Naive thymus-derived CD4-positive, alpha-beta T cell (primary cell): ENCODE data around the gene SHMT1. TPM values are rescaled to one million over a fixed set of nuclear protein-coding genes. Genes with fewer than 3 reads are reported as not detected.
"Not testable (repeated sequence)": the region's sequence is repeated elsewhere in the genome, so short reads cannot be mapped to it uniquely, and the experiment has no call there.

ENCODE experiments used
- ATAC-seq: fragments of 150-1000 bp; cut with Tn5 transposase; 2 replicates; pipeline ENCODE4 v1.10.0; 2021; ENCODE audit warnings: mild to moderate bottlenecking, moderate library complexity
- CTCF ChIA-PET: fragments of 350-600 bp; sonication (Branson Sonifier 250); formaldehyde crosslinking; loops from one replicate; lab custom pipeline; 2021; ENCODE audit warnings: antibody characterized with exemption; lab: Charles Lee
- POLR2A ChIA-PET: fragments of 350-600 bp; sonication (Branson Sonifier 250); formaldehyde crosslinking; loops from one replicate; lab custom pipeline; 2021; ENCODE audit warnings: antibody characterized with exemption, inconsistent platforms; lab: Charles Lee
- DNase-seq, 9 donors: peaks; one replicate each; pipeline versions ENCODE4 v3.0.0 to v3.0.0-alpha.2; 2020 to 2022; ENCODE audit warnings: mixed read lengths in 1 of 9
- H3K27ac ChIP-seq: one replicate; pipeline ENCODE4 v1.7.0; 2013; ENCODE audit warnings: mild to moderate bottlenecking, low read depth, low read length, moderate library complexity
- H3K27me3 ChIP-seq, 2 donors: one replicate each; pipeline ENCODE4 v1.7.0; 2013; ENCODE audit warnings: low read length in 2 of 2, mild to moderate bottlenecking in 2 of 2, moderate library complexity in 2 of 2; ENCODE audit not compliant: control insufficient read depth in 2 of 2, insufficient read depth in 2 of 2
- H3K36me3 ChIP-seq, 3 experiments: 1 replicate in 2 of 3; 2 replicates in 1 of 3; pipeline ENCODE4 v1.7.0; 2013; ENCODE audit warnings: low read length in 3 of 3, mild to moderate bottlenecking in 3 of 3, moderate library complexity in 1 of 3; ENCODE audit not compliant: insufficient read depth in 3 of 3, control insufficient read depth in 2 of 3
- H3K4me1 ChIP-seq, 2 donors: one replicate each; pipeline ENCODE4 v1.7.0; 2013; ENCODE audit warnings: low read length in 2 of 2, mild to moderate bottlenecking in 2 of 2, moderate library complexity in 1 of 2; ENCODE audit not compliant: control insufficient read depth in 2 of 2, insufficient read depth in 2 of 2
- H3K4me3 ChIP-seq: 2 replicates; pipeline ENCODE4 v1.7.0; 2013; ENCODE audit warnings: mild to moderate bottlenecking, low read length
- H3K9me3 ChIP-seq, 3 experiments: 1 replicate in 2 of 3; 2 replicates in 1 of 3; pipeline ENCODE4 v1.7.0; 2013; ENCODE audit warnings: low read length in 3 of 3; ENCODE audit not compliant: control insufficient read depth in 2 of 3
- H3K27ac Mint-ChIP-seq, 9 donors: one replicate each; pipeline ENCODE4 v1.8.0; 2020 to 2022; ENCODE audit warnings: mixed read lengths in 9 of 9, mild to moderate bottlenecking in 8 of 9, moderate library complexity in 5 of 9, inconsistent platforms in 2 of 9
- H3K27me3 Mint-ChIP-seq, 5 donors: one replicate each; pipeline ENCODE4 v1.8.0; 2021 to 2022; ENCODE audit warnings: mixed read lengths in 5 of 5, mild to moderate bottlenecking in 1 of 5
- H3K36me3 Mint-ChIP-seq, 5 donors: one replicate each; pipeline ENCODE4 v1.8.0; 2020 to 2022; ENCODE audit warnings: mixed read lengths in 5 of 5, mild to moderate bottlenecking in 3 of 5, inconsistent platforms in 1 of 5
- H3K4me1 Mint-ChIP-seq, 7 donors: one replicate each; pipeline ENCODE4 v1.8.0; 2020 to 2022; ENCODE audit warnings: mixed read lengths in 7 of 7, mild to moderate bottlenecking in 3 of 7, inconsistent platforms in 1 of 7
- H3K4me3 Mint-ChIP-seq, 10 donors: one replicate each; pipeline ENCODE4 v1.8.0; 2020 to 2022; ENCODE audit warnings: mild to moderate bottlenecking in 10 of 10, mixed read lengths in 10 of 10, moderate library complexity in 6 of 10, inconsistent platforms in 2 of 10
- H3K9me3 Mint-ChIP-seq, 11 donors: one replicate each; pipeline ENCODE4 v1.8.0; 2020 to 2022; ENCODE audit warnings: mixed read lengths in 11 of 11, mild to moderate bottlenecking in 4 of 11, inconsistent platforms in 1 of 11, moderate library complexity in 1 of 11
- intact Hi-C, 2 donors: fragments of 100-400 bp; cut with micrococcal nuclease; formaldehyde crosslinking; loops; one replicate each; pipeline ENCODE4 v1.15.1; 2023
- polyA plus RNA-seq, 2 donors: library from polyadenylated mRNA; unstranded; fragments of 300-500 nt; fragmentation: Illumina TruSeq; gene quantifications; one replicate each; pipeline ENCODE4 v1.2.3, GENCODE V29; 2021
- total RNA-seq, 6 experiments: library from RNA in 5 of 6; stranded (reverse) in 5 of 6; gene quantifications; 1 replicate in 5 of 6; 2 replicates in 1 of 6; pipeline ENCODE4 v1.2.3 and lab custom pipeline; 2021 to 2026

Gene SHMT1
- total and polyA plus RNA-seq, 7 experiments from 2014 or later, result 7.5 to 44.0 (median 15.4) TPM

DNA sequence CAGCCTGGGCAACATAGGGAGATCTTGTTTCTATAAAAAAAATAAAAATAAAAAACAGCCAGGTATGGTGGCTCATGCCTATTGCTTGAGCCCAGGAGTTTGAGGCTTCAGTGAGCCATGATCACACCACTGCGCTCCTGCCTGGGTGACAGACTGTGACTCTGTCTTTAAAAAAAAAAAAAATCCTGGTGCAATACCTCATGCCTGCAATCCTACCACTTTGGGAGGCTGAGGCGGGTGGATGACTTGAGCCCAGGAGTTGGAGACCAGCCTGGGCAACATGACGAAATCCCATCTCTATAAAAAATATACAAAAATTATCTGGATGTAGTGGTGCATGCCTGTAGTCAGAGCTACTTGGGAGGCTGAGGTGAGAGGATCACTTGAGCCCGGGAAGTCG lies 15.3 kb upstream of the SHMT1 start:
- H3K9me3 Mint-ChIP-seq, H3K9me3 ChIP-seq, POLR2A ChIA-PET, H3K4me3 Mint-ChIP-seq, H3K36me3 ChIP-seq, H3K4me3 ChIP-seq, H3K4me1 Mint-ChIP-seq, intact Hi-C loops, H3K27ac ChIP-seq, H3K27me3 ChIP-seq, ATAC-seq, H3K36me3 Mint-ChIP-seq, H3K4me1 ChIP-seq, H3K27ac Mint-ChIP-seq, CTCF ChIA-PET, DNase-seq: not testable (repeated sequence)
- H3K27me3 Mint-ChIP-seq, result peaks cover 6 to 15% (median 6%) of the 10 kb centered on the region in 5 donors

DNA sequence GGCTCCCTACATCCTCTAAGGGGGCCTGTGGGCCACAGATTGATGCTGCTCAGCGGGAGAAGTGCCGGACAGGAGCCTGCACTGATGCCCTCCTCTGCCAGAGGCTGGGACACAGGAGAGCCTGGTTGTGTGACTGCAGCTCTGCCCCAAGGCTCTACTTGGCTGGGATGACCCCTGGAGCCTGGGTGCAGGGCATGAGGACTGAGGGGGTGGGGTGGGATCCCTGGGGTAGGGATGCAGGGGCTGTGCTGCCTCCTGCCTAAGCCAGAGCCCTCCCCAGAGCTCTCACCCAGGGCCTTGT lies 14.8 kb upstream of the SHMT1 start:
- Histone ChIP-seq H3K27ac (no peak overlapping the region), H3K36me3 (no peaks in the 10 kb centered on the region), H3K4me3 (no peak overlapping the region), H3K9me3 (no peaks in the 10 kb centered on the region), H3K4me1 (no peaks in the 10 kb centered on the region), H3K27me3 (no peaks in the 10 kb centered on the region)
- no peak for ATAC-seq
- H3K27ac Mint-ChIP-seq, result no peak overlapping the region
- peaks cover 0 to 4% (median 0%) of the 10 kb centered on the region in 11 donors for H3K9me3 Mint-ChIP-seq
- POLR2A ChIA-PET, result no interaction called here
- intact Hi-C loops, result no loop called here
- H3K27me3 Mint-ChIP-seq, result peaks cover 6 to 14% (median 6%) of the 10 kb centered on the region in 5 donors
- CTCF ChIA-PET, result no interaction called here
- H3K36me3 Mint-ChIP-seq, result peaks cover 0 to 5% (median 0%) of the 10 kb centered on the region in 5 donors
- peaks cover 0 to 5% (median 0%) of the 10 kb centered on the region in 7 donors for H3K4me1 Mint-ChIP-seq
- DNase-seq, result no peak
- no peak overlapping the region for H3K4me3 Mint-ChIP-seq

DNA sequence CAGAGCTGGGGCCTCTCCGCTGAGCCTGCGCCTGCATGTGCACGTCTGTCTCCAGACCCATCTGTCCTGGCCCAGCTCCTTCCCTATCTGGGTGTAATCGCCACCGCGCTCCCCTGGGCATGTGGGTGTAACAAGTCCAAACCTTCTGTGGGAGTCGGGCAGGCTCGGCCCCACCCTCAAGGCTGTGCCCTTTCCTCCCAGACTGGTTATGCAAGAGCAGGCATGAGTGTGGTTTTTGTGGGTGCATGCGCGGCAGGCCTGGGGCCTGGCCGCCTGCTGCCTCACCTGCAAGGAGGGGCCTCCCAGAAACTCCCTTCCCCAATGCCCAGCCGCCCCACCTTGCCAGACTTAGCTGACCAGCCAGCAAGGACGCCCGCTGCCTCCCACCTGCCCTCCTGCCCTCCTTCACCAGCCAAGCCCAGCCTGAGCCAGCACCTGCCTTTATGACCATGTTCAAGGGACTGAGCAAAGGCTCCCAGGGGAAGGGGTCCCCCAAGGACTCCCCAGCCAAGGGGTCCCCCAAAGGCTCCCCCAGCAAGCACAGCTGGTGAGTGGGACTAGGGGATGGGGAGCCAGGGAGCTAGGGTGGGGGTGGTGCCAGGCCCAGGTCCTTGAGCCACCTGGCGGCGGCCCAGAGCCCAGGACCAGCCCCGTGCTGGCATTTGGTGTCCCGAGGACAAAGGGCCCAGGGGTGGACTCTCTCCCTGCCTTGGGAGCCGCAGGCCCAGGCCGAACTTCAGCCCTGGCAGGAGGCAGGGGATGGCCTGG lies 14.3 kb upstream of the SHMT1 start, which contains the start of gene EVPLL:
Gene EVPLL, plus strand, starts transcription at position 342 of the 768 bp plus-strand sequence. CDS start 3,160 bp downstream, outside the sequence.
- Mint-ChIP-seq H3K9me3 (peaks cover 0 to 4% (median 0%) of the 10 kb centered on the region in 11 donors), H3K36me3 (peaks cover 0 to 5% (median 0%) of the 10 kb centered on the region in 5 donors), H3K27me3 (peaks cover 6 to 13% (median 6%) of the 10 kb centered on the region in 5 donors), H3K4me3 (no peak within 1 kb of the TSS), H3K4me1 (peaks cover 0 to 5% (median 0%) of the 10 kb centered on the region in 7 donors), H3K27ac (no peak within 1 kb of the TSS)
- H3K4me3 ChIP-seq, result no peak within 1 kb of the TSS
- H3K27me3 ChIP-seq, result no peaks in the 10 kb centered on the region
- DNase-seq (no peak), ATAC-seq (peak; percentile 54)
- no peak within 1 kb of the TSS for H3K27ac ChIP-seq
- H3K4me1 ChIP-seq, result no peaks in the 10 kb centered on the region
- intact Hi-C loops, result no loop called here
- ChIA-PET CTCF (no interaction called here), POLR2A (no interaction called here)
- no peaks in the 10 kb centered on the region for H3K9me3 ChIP-seq
- no peaks in the 10 kb centered on the region for H3K36me3 ChIP-seq

DNA sequence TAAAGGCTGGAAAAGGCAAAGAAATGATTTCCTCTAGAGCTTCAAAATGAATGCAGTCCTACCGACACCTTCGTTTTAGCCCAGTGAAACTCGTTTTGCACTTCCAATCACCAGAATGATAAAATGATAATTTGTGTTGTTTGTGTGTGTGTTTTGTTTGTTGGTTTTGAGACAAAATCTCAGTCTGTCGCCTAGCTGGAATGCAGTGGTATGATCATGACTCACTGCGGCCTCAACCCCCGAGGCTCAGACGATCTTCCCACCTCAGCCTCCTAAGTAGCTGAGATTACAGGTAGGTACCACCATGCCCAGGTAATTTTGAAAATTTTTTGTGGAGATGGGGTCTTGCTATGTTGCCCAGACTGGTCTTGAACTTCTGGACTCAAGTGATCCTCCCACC lies 10.9 kb upstream of the SHMT1 start:
- peaks cover 0 to 4% (median 0%) of the 10 kb centered on the region in 11 donors for H3K9me3 Mint-ChIP-seq

DNA sequence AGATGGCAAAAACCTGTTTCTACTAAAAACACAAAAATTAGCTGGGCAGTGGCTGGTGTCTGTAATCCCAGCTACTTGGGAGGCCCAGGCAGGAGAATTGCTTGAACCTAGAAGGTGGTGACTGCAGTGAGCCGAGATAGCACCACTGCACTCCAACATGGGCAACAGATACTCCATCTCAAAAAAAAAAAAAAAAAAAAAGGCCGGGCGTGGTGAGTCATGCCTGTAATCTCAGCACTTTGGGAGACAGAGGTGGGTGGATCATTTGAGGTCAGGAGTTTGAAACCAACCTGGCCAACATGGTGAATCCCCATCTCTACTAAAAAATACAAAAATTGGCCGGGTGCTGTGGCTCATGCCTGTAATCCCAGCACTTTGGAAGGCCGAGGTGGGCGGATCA lies 9.8 kb upstream of the SHMT1 start:
- H3K4me3 ChIP-seq, H3K4me1 ChIP-seq, H3K27ac ChIP-seq, H3K36me3 ChIP-seq, H3K27me3 ChIP-seq, H3K36me3 Mint-ChIP-seq, intact Hi-C loops, POLR2A ChIA-PET, H3K4me1 Mint-ChIP-seq, H3K9me3 ChIP-seq, H3K9me3 Mint-ChIP-seq, CTCF ChIA-PET, DNase-seq, H3K4me3 Mint-ChIP-seq, H3K27ac Mint-ChIP-seq, ATAC-seq: not testable (repeated sequence)
- peaks cover 0 to 26% (median 11%) of the 10 kb centered on the region in 5 donors for H3K27me3 Mint-ChIP-seq

More for the DNA sequence above, 10.9 kb upstream of the SHMT1 start:
- Mint-ChIP-seq H3K4me3 (no peak overlapping the region), H3K36me3 (peaks cover 0 to 5% (median 0%) of the 10 kb centered on the region in 5 donors), H3K4me1 (peaks cover 0 to 2% (median 0%) of the 10 kb centered on the region in 7 donors), H3K27me3 (peaks cover 0 to 23% (median 11%) of the 10 kb centered on the region in 5 donors), H3K27ac (no peak overlapping the region)
- H3K4me1 ChIP-seq, result no peaks in the 10 kb centered on the region
- no peaks in the 10 kb centered on the region for H3K36me3 ChIP-seq
- ATAC-seq, result no peak
- ChIA-PET CTCF (no interaction called here), POLR2A (no interaction called here)
- no peaks in the 10 kb centered on the region for H3K9me3 ChIP-seq
- no peaks in the 10 kb centered on the region for H3K27me3 ChIP-seq
- no peak overlapping the region for H3K4me3 ChIP-seq
- H3K27ac ChIP-seq, result no peak overlapping the region
- DNase-seq, result no peak
- intact Hi-C loops, result no loop called here

DNA sequence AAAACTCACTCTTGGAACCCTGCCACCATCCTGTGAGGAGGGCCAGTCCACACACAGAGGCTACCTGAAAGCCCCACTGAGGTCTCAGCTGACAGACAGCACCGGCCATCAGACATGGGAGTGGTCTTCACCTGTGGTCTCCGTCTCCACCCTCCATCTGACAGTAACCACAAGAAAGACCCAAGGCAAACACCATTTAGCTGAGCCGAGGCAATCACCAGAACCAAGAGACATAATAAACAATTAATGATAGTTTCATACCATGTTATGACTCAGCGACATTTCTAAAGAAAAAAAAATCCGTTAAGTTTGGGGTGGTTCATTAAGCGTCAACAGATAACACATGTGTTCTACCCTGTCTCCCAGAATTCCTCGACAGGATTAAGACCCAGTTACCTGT lies 8.1 kb upstream of the SHMT1 start:
- H3K9me3 Mint-ChIP-seq, result peaks cover 0 to 4% (median 0%) of the 10 kb centered on the region in 11 donors
- DNase-seq (no peak), ATAC-seq (no peak)
- Histone ChIP-seq H3K4me3 (no peak overlapping the region), H3K27ac (no peak overlapping the region), H3K4me1 (no peaks in the 10 kb centered on the region), H3K9me3 (no peaks in the 10 kb centered on the region), H3K27me3 (no peaks in the 10 kb centered on the region), H3K36me3 (no peaks in the 10 kb centered on the region)
- H3K36me3 Mint-ChIP-seq, result peaks cover 0 to 5% (median 0%) of the 10 kb centered on the region in 5 donors
- no peak overlapping the region for H3K27ac Mint-ChIP-seq
- peaks cover 0 to 26% (median 11%) of the 10 kb centered on the region in 5 donors for H3K27me3 Mint-ChIP-seq
- ChIA-PET POLR2A (no interaction called here), CTCF (no interaction called here)
- intact Hi-C loops, result no loop called here
- H3K4me3 Mint-ChIP-seq, result no peak overlapping the region
- peaks cover 0 to 2% (median 0%) of the 10 kb centered on the region in 7 donors for H3K4me1 Mint-ChIP-seq

DNA sequence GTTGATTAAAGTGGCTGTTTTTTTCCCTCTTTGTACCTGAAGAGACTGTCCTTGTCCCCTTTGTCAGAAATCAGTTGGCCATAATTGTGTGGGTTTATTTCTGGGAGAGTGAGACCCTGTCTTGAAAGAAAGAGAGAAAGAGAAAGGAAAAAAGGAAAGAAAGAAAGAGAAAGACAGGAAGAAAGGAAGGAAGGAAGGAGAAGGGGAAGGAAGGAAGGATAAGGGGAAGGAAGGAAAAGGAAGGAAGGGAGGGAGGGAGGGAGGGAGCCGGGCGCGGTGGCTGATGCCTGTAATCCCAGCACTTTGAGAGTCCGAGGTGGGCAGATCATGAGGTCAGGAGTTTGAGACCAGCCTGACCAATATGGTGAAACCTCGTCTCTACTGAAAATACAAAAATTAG lies 7.4 kb upstream of the SHMT1 start:
- Histone ChIP-seq H3K27ac (no peak overlapping the region), H3K27me3 (no peaks in the 10 kb centered on the region), H3K4me1 (no peaks in the 10 kb centered on the region), H3K4me3 (no peak overlapping the region), H3K36me3 (no peaks in the 10 kb centered on the region), H3K9me3 (no peaks in the 10 kb centered on the region)
- H3K36me3 Mint-ChIP-seq, result peaks cover 0 to 5% (median 0%) of the 10 kb centered on the region in 5 donors
- intact Hi-C loops, result no loop called here
- H3K4me3 Mint-ChIP-seq, result no peak overlapping the region
- H3K9me3 Mint-ChIP-seq, result peaks cover 0 to 4% (median 0%) of the 10 kb centered on the region in 11 donors
- peaks cover 0 to 2% (median 0%) of the 10 kb centered on the region in 7 donors for H3K4me1 Mint-ChIP-seq
- ChIA-PET POLR2A (interaction anchor here (0.6 kb wide), 1 partner anchor 12 kb away, joined by 3 read pairs; no protein-coding TSS in a partner anchor), CTCF (no interaction called here)
- ATAC-seq (no peak), DNase-seq (no peak)
- H3K27me3 Mint-ChIP-seq, result peaks cover 0 to 26% (median 11%) of the 10 kb centered on the region in 5 donors
- no peak overlapping the region for H3K27ac Mint-ChIP-seq
